K562 (cell line): ENCODE data around the gene EVI2B. TPM values are rescaled to one million over a fixed set of nuclear protein-coding genes. Genes with fewer than 3 reads are reported as not detected.

Experiments used
- ATAC-seq: fragments of 200-7000 bp; cut with Tn5 transposase; 3 replicates; pipeline ENCODE4 v1.9.1; 2020; ENCODE audit warnings: moderate library complexity
- BruUV-seq: library from RNA; stranded (reverse); fragments of 400-500 nt; replicated peaks from 2 replicates; lab custom pipeline; 2021; lab: Mats Ljungman, UMichigan
- CTCF ChIA-PET: fragments of 300-600 bp; formaldehyde crosslinking; extraction: SDS; loops from one replicate; lab custom pipeline; 2021; ENCODE audit warnings: low intra/inter-chr PET ratio; lab: Yijun Ruan, JAX
- POLR2A ChIA-PET: fragments of 300-600, 350-650 bp; sonication (Branson Sonifier 250); formaldehyde crosslinking; extraction: SDS; loops from one replicate; lab custom pipeline; 2021; ENCODE audit warnings: antibody characterized with exemption, inconsistent platforms; lab: Yijun Ruan, JAX
- DNase-seq, 4 experiments: peaks; one replicate each; pipeline versions ENCODE4 v3.0.0 to v3.0.0-alpha.2; 2011 to 2018; ENCODE audit warnings: low spot score in 3 of 4, mixed read lengths in 3 of 4; ENCODE audit errors: extremely low read depth in 1 of 4
- FAIRE-seq: peaks from 2 replicates; lab custom pipeline; 2011; peaks lifted over from hg19 to GRCh38; lab: Jason Lieb, UNC
- H2AFZ ChIP-seq: 2 replicates; pipeline ENCODE4 v1.6.0; 2011; ENCODE audit warnings: low read depth, low read length, control low read depth, inconsistent platforms
- H3K27ac ChIP-seq: fragments of 200-600 bp; 3 replicates; pipeline ENCODE4 v1.8.0; 2011; ENCODE audit warnings: low read depth, mild to moderate bottlenecking, control low read depth, inconsistent platforms, low read length, moderate library complexity, mixed read lengths; ENCODE audit errors: extremely low read depth
- H3K27me3 ChIP-seq, 2 experiments: fragments of 300-600 bp in 1 of 2; 2 replicates in 1 of 2; 3 replicates in 1 of 2; pipeline versions ENCODE4 v1.6.0 to v1.8.0; 2011; ENCODE audit warnings: inconsistent platforms in 2 of 2, low read length in 2 of 2, mild to moderate bottlenecking in 1 of 2, mixed read lengths in 1 of 2, moderate library complexity in 1 of 2; ENCODE audit not compliant: control insufficient read depth in 2 of 2, insufficient read depth in 2 of 2
- H3K36me3 ChIP-seq: fragments of 300-600 bp; 3 replicates; pipeline ENCODE4 v1.8.0; 2011; ENCODE audit warnings: mild to moderate bottlenecking, low read length, inconsistent platforms; ENCODE audit not compliant: control insufficient read depth, insufficient read depth
- H3K4me1 ChIP-seq, 2 experiments: fragments of 200-600 bp in 1 of 2; replicated peaks in 1 of 2; 2 replicates in 1 of 2; 3 replicates in 1 of 2; pipeline versions ENCODE4 v1.5.1 to v1.8.0; 2011; ENCODE audit warnings: inconsistent platforms in 2 of 2, low read length in 2 of 2, mild to moderate bottlenecking in 1 of 2, mixed read lengths in 1 of 2, moderate library complexity in 1 of 2; ENCODE audit not compliant: control insufficient read depth in 2 of 2, insufficient read depth in 2 of 2
- H3K4me2 ChIP-seq: 2 replicates; pipeline ENCODE4 v1.6.1; 2011; ENCODE audit warnings: low read length, control low read depth, inconsistent platforms, mixed read lengths; ENCODE audit not compliant: insufficient read depth
- H3K4me3 ChIP-seq: fragments of 200-600 bp; sonication (generic), shearing (Covaris generic); 2 replicates; pipeline ENCODE4 v1.5.1; 2016; ENCODE audit warnings: control low read depth, inconsistent platforms
- H3K79me2 ChIP-seq: fragments of 200-600 bp; 3 replicates; pipeline ENCODE4 v1.8.0; 2011; ENCODE audit warnings: low read length, inconsistent platforms; ENCODE audit not compliant: control insufficient read depth, insufficient read depth
- H3K9ac ChIP-seq, 2 experiments: 2 replicates each; pipeline versions ENCODE4 v1.6.0 to v1.6.1; 2011; ENCODE audit warnings: low read depth in 2 of 2, low read length in 2 of 2, control low read depth in 1 of 2, inconsistent platforms in 1 of 2, mild to moderate bottlenecking in 1 of 2, mixed read lengths in 1 of 2; ENCODE audit not compliant: insufficient read depth in 1 of 2
- H3K9me1 ChIP-seq: one replicate; pipeline ENCODE4 v1.6.0; 2011; ENCODE audit warnings: inconsistent platforms, mild to moderate bottlenecking, low read length, moderate library complexity; ENCODE audit not compliant: control insufficient read depth, insufficient read depth
- H3K9me3 ChIP-seq: replicated peaks from 2 replicates; pipeline ENCODE4 v1.5.1; 2011; ENCODE audit warnings: low read depth, low read length, inconsistent platforms; ENCODE audit not compliant: control insufficient read depth, insufficient read depth
- H4K20me1 ChIP-seq: replicated peaks from 2 replicates; pipeline ENCODE4 v1.6.1; 2011; ENCODE audit warnings: low read length, inconsistent platforms, mixed read lengths; ENCODE audit not compliant: control insufficient read depth, insufficient read depth
- ARNT ChIP-seq, 2 experiments: fragments of 450-650 bp; IDR thresholded peaks; 2 replicates each; pipeline ENCODE4 v1.6.1; 2016; ENCODE audit warnings: mild to moderate bottlenecking in 1 of 2
- ASH1L ChIP-seq: fragments of 450-650 bp; IDR thresholded peaks from 2 replicates; pipeline ENCODE4 v1.6.1; 2018; ENCODE audit warnings: borderline replicate concordance, mild to moderate bottlenecking, low read depth; ENCODE audit not compliant: partially characterized antibody
- CEBPG ChIP-seq, 3 experiments: fragments of 200-800 bp in 1 of 3; sonication (Bioruptor generic) in 1 of 3; sonication (generic) in 1 of 3; formaldehyde crosslinking in 1 of 3; IDR thresholded peaks in 2 of 3; conservative IDR thresholded peaks in 1 of 3; 2 replicates each; pipeline versions ENCODE4 v1.6.1 to v1.8.0; 2016 to 2022; ENCODE audit warnings: missing compliant biosample characterization in 2 of 3, missing genetic modification characterization in 2 of 3, mild to moderate bottlenecking in 1 of 3, missing genetic modification reagents in 1 of 3
- E2F6 ChIP-seq, 2 experiments: IDR thresholded peaks; 2 replicates each; pipeline ENCODE4 v1.6.1; 2011; ENCODE audit warnings: borderline replicate concordance in 1 of 2, control low read depth in 1 of 2, low read depth in 1 of 2, low read length in 1 of 2, mild to moderate bottlenecking in 1 of 2, mixed read lengths in 1 of 2, moderate library complexity in 1 of 2; ENCODE audit not compliant: insufficient read depth in 1 of 2, insufficient read length in 1 of 2, poor library complexity in 1 of 2, severe bottlenecking in 1 of 2; ENCODE audit errors: extremely low read depth in 1 of 2
- FOXK2 ChIP-seq, 2 experiments: fragments of 450-650 bp; IDR thresholded peaks in 1 of 2; conservative IDR thresholded peaks in 1 of 2; 2 replicates each; pipeline ENCODE4 v1.6.1; 2016; ENCODE audit warnings: low read depth in 2 of 2, mild to moderate bottlenecking in 1 of 2
- KDM4B ChIP-seq, 2 experiments: fragments of 450-650 bp in 1 of 2; sonication (generic) in 1 of 2; IDR thresholded peaks; 2 replicates each; pipeline ENCODE4 v1.6.1; 2016 to 2017; ENCODE audit warnings: borderline replicate concordance in 2 of 2, antibody characterized with exemption in 1 of 2, low read depth in 1 of 2, mild to moderate bottlenecking in 1 of 2
- NEUROD1 ChIP-seq: fragments of 150-350 bp; IDR thresholded peaks from 2 replicates; pipeline ENCODE4 v1.6.1; 2014; ENCODE audit warnings: borderline replicate concordance, low read length, low read depth; ENCODE audit not compliant: partially characterized antibody
- NFE2 ChIP-seq: IDR thresholded peaks from 2 replicates; pipeline ENCODE4 v1.6.1; 2014; ENCODE audit warnings: antibody characterized with exemption, low read depth
- NFYB ChIP-seq: IDR thresholded peaks from 2 replicates; pipeline ENCODE4 v1.6.1; 2011; ENCODE audit warnings: mild to moderate bottlenecking, moderate library complexity; ENCODE audit not compliant: insufficient read length; ENCODE audit errors: extremely low read depth
- PHB2 ChIP-seq: fragments of 450-650 bp; IDR thresholded peaks from 2 replicates; pipeline ENCODE4 v1.6.1; 2017; ENCODE audit warnings: low read depth
- PURB ChIP-seq: sonication (generic); formaldehyde crosslinking; IDR thresholded peaks from 2 replicates; pipeline ENCODE4 v1.9.0; 2021; ENCODE audit warnings: low read depth, mild to moderate bottlenecking, missing genetic modification reagents
- RFX1 ChIP-seq: fragments of 450-650 bp; IDR thresholded peaks from 2 replicates; pipeline ENCODE4 v1.6.1; 2016; ENCODE audit warnings: mild to moderate bottlenecking, moderate library complexity
- SRSF3 ChIP-seq: fragments of 200-400 bp; formaldehyde crosslinking; IDR thresholded peaks from 2 replicates; pipeline ENCODE4 v1.6.1; 2016; ENCODE audit warnings: mild to moderate bottlenecking, low read length, moderate library complexity; ENCODE audit not compliant: insufficient read depth
- SUPT5H ChIP-seq: fragments of 450-650 bp; IDR thresholded peaks from 2 replicates; pipeline ENCODE4 v1.6.1; 2016
- U2AF2 ChIP-seq: fragments of 200-400 bp; formaldehyde crosslinking; optimal IDR thresholded peaks from 2 replicates; pipeline ENCODE3; 2017; ENCODE audit warnings: low read depth, mild to moderate bottlenecking, low read length
- YY1 ChIP-seq, 3 experiments: IDR thresholded peaks; 2 replicates each; pipeline ENCODE4 v1.6.1; 2011; ENCODE audit warnings: low read length in 2 of 3, mild to moderate bottlenecking in 2 of 3, moderate library complexity in 2 of 3, borderline replicate concordance in 1 of 3, control low read depth in 1 of 3, low read depth in 1 of 3; ENCODE audit not compliant: insufficient read depth in 3 of 3, insufficient replicate concordance in 2 of 3, control insufficient read depth in 1 of 3, insufficient read length in 1 of 3; ENCODE audit errors: extremely low read depth in 1 of 3
- ZBTB8A ChIP-seq: fragments of 450-650 bp; IDR thresholded peaks from 2 replicates; pipeline ENCODE4 v1.6.1; 2018; ENCODE audit warnings: mild to moderate bottlenecking, moderate library complexity; ENCODE audit not compliant: partially characterized antibody
- ZNF239 ChIP-seq: fragments of 250-450 bp; sonication (Bioruptor Pico); IDR thresholded peaks from 2 replicates; pipeline ENCODE4 v1.4.0; 2020; ENCODE audit warnings: mild to moderate bottlenecking
- ZNF551 ChIP-seq: fragments of 250-450 bp; sonication (Bioruptor Pico); IDR thresholded peaks from 2 replicates; pipeline ENCODE4 v1.5.0; 2021; ENCODE audit warnings: mild to moderate bottlenecking, moderate library complexity
- ZNF766 ChIP-seq: fragments of 200-800 bp; sonication (Bioruptor generic); conservative IDR thresholded peaks from 2 replicates; pipeline ENCODE4 v1.6.1; 2016; ENCODE audit warnings: missing genetic modification characterization, missing compliant biosample characterization
- WGBS: fragments of 100-300 bp; shearing (Covaris generic); methylation state at CpG from one replicate; pipeline ENCODE4 v1.1.6; 2016; ENCODE audit warnings: low coverage, mixed read lengths; ENCODE audit not compliant: insufficient coverage; ENCODE audit errors: missing lambda C conversion rate; 5-methylcytosine and 5-hydroxymethylcytosine counted together
- in situ Hi-C: fragments of 300-500 bp; cut with MboI; formaldehyde crosslinking; loops from 4 replicates; pipeline ENCODE4 v1.15.0; 2018; ENCODE audit warnings: inconsistent platforms, mixed read lengths
- intact Hi-C: fragments of 100-400 bp; cut with micrococcal nuclease; formaldehyde crosslinking; loops from 2 replicates; pipeline ENCODE4 v1.14.2; 2022
- polyA plus RNA-seq, 8 experiments: library from polyadenylated mRNA; depleted of rRNA in 4 of 8; stranded (reverse) in 5 of 8; unstranded in 3 of 8; fragments of >200 nt; fragmentation: Nextera tagmentation in 2 of 8; fragmentation: Illumina TruSeq in 1 of 8; extraction: Ambion mirVana in 2 of 8; extraction: Trizol in 1 of 8; gene quantifications; 2 replicates each; pipeline versions ENCODE4 v1.2.1 to v1.2.3, GENCODE V29; 2011 to 2014; ENCODE audit warnings: inconsistent platforms in 1 of 8, missing spikeins in 1 of 8
- total RNA-seq, 7 experiments: library from RNA; depleted of rRNA in 6 of 7; stranded (reverse); fragments of >200 nt in 6 of 7; fragmentation: Illumina TruSeq in 2 of 7; extraction: Trizol in 2 of 7; gene quantifications; 2 replicates each; pipeline versions ENCODE4 v1.2.1 to v1.2.3, GENCODE V29; 2011 to 2021; ENCODE audit warnings: low replicate concordance in 1 of 7

Gene EVI2B
- total and polyA plus RNA-seq, 9 of the 15 experiments (the other 6 are each of a cell fraction or from before 2014, with no cell fraction given), result 0.54 to 8.0 (median 2.5) TPM

- no peak for TF ChIP-seq YY1 (IDR thresholded peaks at IDR 0.05; ENCODE audit: borderline replicate concordance in 1 of 3, control insufficient read depth in 1 of 3, extremely low read depth in 1 of 3, insufficient read depth in 3 of 3, insufficient read length in 1 of 3, insufficient replicate concordance in 2 of 3, low read depth in 1 of 3, low read length in 2 of 3)
- no peak for TF ChIP-seq PURB (CRISPR knock-in tag)
- TF ChIP-seq CEBPG (CRISPR knock-in tag; IDR thresholded peaks at IDR 0.05), result no peak
- TF ChIP-seq CEBPG (tag; conservative IDR thresholded peaks at IDR 0.05 in 1 of 2, IDR thresholded peaks at IDR 0.05 in 1 of 2), result no peak
- TF ChIP-seq ARNT (IDR thresholded peaks at IDR 0.05), result no peak
- no peak for TF ChIP-seq U2AF2
These were observed 41.6 kb downstream of the EVI2B start (continued) for GRCh38 chr17:31272236-31272635.

- DNase-seq (no peak), ATAC-seq (no peak), FAIRE-seq (no peak)
- WGBS, result 65% methylated on average over 1 of the region's 1 CpG
- in situ Hi-C loops (no loop called here), intact Hi-C loops (loop anchor here (5.0 kb wide), 1 partner anchor 103 kb away; no protein-coding TSS in a partner anchor)
- no peaks in the 10 kb centered on the region for H4K20me1 ChIP-seq
- no peak overlapping the region for H2AFZ ChIP-seq
- H3K9me1 ChIP-seq, result no peaks in the 10 kb centered on the region
- ChIA-PET POLR2A (interaction anchor here (0.8 kb wide), 1 partner anchor 16 kb away, joined by 3 read pairs; no protein-coding TSS in a partner anchor), CTCF (no interaction called here)
- H3K36me3 ChIP-seq, result peaks cover 34% of the 10 kb centered on the region; the same call in 1 of the 3 replicates
- TF ChIP-seq ZNF766 (CRISPR knock-in tag) (no peak), FOXK2 (conservative IDR thresholded peaks at IDR 0.05 in 1 of 2, IDR thresholded peaks at IDR 0.05 in 1 of 2; ENCODE audit: low read depth in 2 of 2) (no peak), SUPT5H (no peak), ASH1L (no peak), ZBTB8A (no peak), SRSF3 (no peak), E2F6 (IDR thresholded peaks at IDR 0.05; ENCODE audit: borderline replicate concordance in 1 of 2, extremely low read depth in 1 of 2, insufficient read depth in 1 of 2, insufficient read length in 1 of 2, low read depth in 1 of 2, low read length in 1 of 2, poor library complexity in 1 of 2, severe bottlenecking in 1 of 2) (no peak), NFE2 (no peak), NFYB (no peak), NEUROD1 (no peak), PHB2 (no peak), KDM4B (IDR thresholded peaks at IDR 0.05; ENCODE audit: borderline replicate concordance in 2 of 2, low read depth in 1 of 2) (no peak), ZNF239 (CRISPR knock-in tag) (no peak), RFX1 (no peak), ZNF551 (CRISPR knock-in tag) (no peak)
- no peaks in the 10 kb centered on the region for H3K9me3 ChIP-seq
- H3K4me3 ChIP-seq, result no peak overlapping the region
- no peaks in the 10 kb centered on the region for H3K79me2 ChIP-seq
- no peak overlapping the region for H3K27ac ChIP-seq
- no peak overlapping the region for H3K9ac ChIP-seq
- no peak overlapping the region for H3K4me2 ChIP-seq
- no peaks in the 10 kb centered on the region; a peak in 1 of 5 replicates for H3K4me1 ChIP-seq
- H3K27me3 ChIP-seq, result no peaks in the 10 kb centered on the region
- BruUV-seq, result no TSS peak
These were observed 44.3 kb downstream of the EVI2B start for GRCh38 chr17:31269578-31269983.
